Measurements from ENCODE around the gene RAB14.

DNA sequence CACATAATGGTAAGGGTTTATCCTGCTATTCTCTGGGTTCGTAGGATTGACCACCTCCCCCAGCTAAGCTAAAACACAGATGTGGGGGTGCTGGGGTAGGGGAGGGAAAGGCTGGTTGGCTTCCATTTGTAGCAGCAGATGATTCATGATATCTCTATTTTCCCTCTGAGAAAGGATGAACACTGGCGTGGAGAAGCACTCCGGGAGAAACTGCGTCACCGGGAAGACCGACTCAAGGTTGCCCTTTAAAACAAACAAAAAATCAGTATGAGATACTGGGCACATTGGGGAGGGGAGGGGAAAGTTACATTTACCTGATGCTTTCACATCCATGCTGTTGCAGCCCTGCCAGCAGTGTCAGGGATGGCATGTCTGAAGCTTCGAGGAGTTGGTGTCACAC is 28.2 kb downstream of the RAB14 start:
- TF ChIP-seq POLR2AphosphoS5 (IDR thresholded peaks at IDR 0.05; ENCODE audit: borderline replicate concordance, low read depth, low read length) (no peak), EZH2 (IDR thresholded peaks at IDR 0.05) (no peak), FOXP2 (optimal IDR thresholded peaks at IDR 0.05; ENCODE audit: control extremely low read depth, extremely low read length, insufficient read depth) (no peak)
